Measurements from ENCODE around the gene SEPTIN1. TPM values are rescaled to one million over a fixed set of nuclear protein-coding genes. Genes with fewer than 3 reads are reported as not detected.

The SEPTIN1 gene
- total and polyA plus RNA-seq, 2 of the 13 experiments (the other 11 are each of a cell fraction or from before 2014, with no cell fraction given): 0.18 to 0.67 TPM

GRCh38 chr16:30355144-30355953 is 27.0 kb downstream of the SEPTIN1 start, which contains the start of gene CD2BP2 (continued):
- peak; percentile 69; the same call in 1 of the 2 replicates for TF ChIP-seq CCDC6 (CRISPR knock-in tag; IDR thresholded peaks at IDR 0.05)
- TF ChIP-seq ZNF749 (CRISPR knock-in tag; IDR thresholded peaks at IDR 0.05; ENCODE audit: borderline replicate concordance): peak; percentile 64
- TF ChIP-seq, protein P1, sequence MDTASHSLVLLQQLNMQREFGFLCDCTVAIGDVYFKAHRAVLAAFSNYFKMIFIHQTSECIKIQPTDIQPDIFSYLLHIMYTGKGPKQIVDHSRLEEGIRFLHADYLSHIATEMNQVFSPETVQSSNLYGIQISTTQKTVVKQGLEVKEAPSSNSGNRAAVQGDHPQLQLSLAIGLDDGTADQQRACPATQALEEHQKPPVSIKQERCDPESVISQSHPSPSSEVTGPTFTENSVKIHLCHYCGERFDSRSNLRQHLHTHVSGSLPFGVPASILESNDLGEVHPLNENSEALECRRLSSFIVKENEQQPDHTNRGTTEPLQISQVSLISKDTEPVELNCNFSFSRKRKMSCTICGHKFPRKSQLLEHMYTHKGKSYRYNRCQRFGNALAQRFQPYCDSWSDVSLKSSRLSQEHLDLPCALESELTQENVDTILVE (CRISPR knock-in tag; IDR thresholded peaks at IDR 0.05): peak; percentile 84; the same call in 1 of the 2 replicates
- peak; percentile 62; the same call in 1 of the 2 replicates for TF ChIP-seq MIXL1 (CRISPR knock-in tag; IDR thresholded peaks at IDR 0.05)
- no peak; the same call in 1 of the 2 replicates for TF ChIP-seq GMEB2 (CRISPR knock-in tag; IDR thresholded peaks at IDR 0.05; ENCODE audit: low read depth)
- TF ChIP-seq JUN (CRISPR knock-in tag; IDR thresholded peaks at IDR 0.05): peak; percentile 83
- TF ChIP-seq, protein P2, sequence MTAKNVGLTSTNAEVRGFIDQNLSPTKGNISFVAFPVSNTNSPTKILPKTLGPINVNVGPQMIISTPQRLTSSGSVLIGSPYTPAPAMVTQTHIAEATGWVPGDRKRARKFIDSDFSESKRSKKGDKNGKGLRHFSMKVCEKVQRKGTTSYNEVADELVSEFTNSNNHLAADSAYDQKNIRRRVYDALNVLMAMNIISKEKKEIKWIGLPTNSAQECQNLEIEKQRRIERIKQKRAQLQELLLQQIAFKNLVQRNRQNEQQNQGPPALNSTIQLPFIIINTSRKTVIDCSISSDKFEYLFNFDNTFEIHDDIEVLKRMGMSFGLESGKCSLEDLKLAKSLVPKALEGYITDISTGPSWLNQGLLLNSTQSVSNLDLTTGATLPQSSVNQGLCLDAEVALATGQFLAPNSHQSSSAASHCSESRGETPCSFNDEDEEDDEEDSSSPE (CRISPR knock-in tag; IDR thresholded peaks at IDR 0.05): peak; percentile 98
- peak; percentile 66; the same call in 1 of the 2 replicates for TF ChIP-seq TP53 (CRISPR knock-in tag; conservative IDR thresholded peaks at IDR 0.05)
- peak; percentile 81 to 89 for TF ChIP-seq HMGXB4 (CRISPR knock-in tag; IDR thresholded peaks at IDR 0.05; ENCODE audit: borderline replicate concordance in 1 of 2, low read depth in 1 of 2)
- peak; percentile 75 for TF ChIP-seq FOSL2 (CRISPR knock-in tag; IDR thresholded peaks at IDR 0.05)
- peak; percentile 33; the same call in 1 of the 2 replicates for TF ChIP-seq ZNF441 (CRISPR knock-in tag; IDR thresholded peaks at IDR 0.05; ENCODE audit: borderline replicate concordance)
- peak; percentile 10; the same call in 1 of the 2 replicates for TF ChIP-seq HHEX (CRISPR knock-in tag; IDR thresholded peaks at IDR 0.05)
- 0 out of 2 replicates have a peak, but pooled peaks have one; percentile 44 for TF ChIP-seq ZNF773 (CRISPR knock-in tag; IDR thresholded peaks at IDR 0.05; ENCODE audit: borderline replicate concordance)
- TF ChIP-seq ZNF20 (CRISPR knock-in tag; IDR thresholded peaks at IDR 0.05): 0 out of 2 replicates have a peak, but pooled peaks have one; percentile 13
- no peak for TF ChIP-seq ZNF720 (CRISPR knock-in tag; IDR thresholded peaks at IDR 0.05)
- TF ChIP-seq ADNP (CRISPR knock-in tag; IDR thresholded peaks at IDR 0.05): peak; percentile 85
- no peak for TF ChIP-seq SMARCE1 (IDR thresholded peaks at IDR 0.05; ENCODE audit: borderline replicate concordance)
- 0 out of 2 replicates have a peak, but pooled peaks have one; percentile 28 for TF ChIP-seq NFKB2 (CRISPR knock-in tag; IDR thresholded peaks at IDR 0.05; ENCODE audit: borderline replicate concordance)
- peak; percentile 43; the same call in 1 of the 2 replicates for TF ChIP-seq ZNF788 (CRISPR knock-in tag; IDR thresholded peaks at IDR 0.05; ENCODE audit: borderline replicate concordance)
- TF ChIP-seq ZSCAN20 (CRISPR knock-in tag; IDR thresholded peaks at IDR 0.05; ENCODE audit: borderline replicate concordance): peak; percentile 81; the same call in 1 of the 2 replicates
- TF ChIP-seq HNRNPLL (IDR thresholded peaks at IDR 0.05; ENCODE audit: low read depth, low read length, poor library complexity, severe bottlenecking): peak; percentile 74
- no peak for TF ChIP-seq AHR (CRISPR knock-in tag; IDR thresholded peaks at IDR 0.05)
- no peak for TF ChIP-seq DNMT1 (CRISPR knock-in tag; IDR thresholded peaks at IDR 0.05)
- TF ChIP-seq ETV6 (CRISPR knock-in tag; conservative IDR thresholded peaks at IDR 0.05): peak; percentile 90; the same call in 1 of the 2 replicates
